NCI-H2196 (cell line): ENCODE results near the gene MAP3K19.

Source experiments
- DNase-seq: peaks from one replicate; lab custom pipeline; 2025; ENCODE audit not compliant: unreplicated experiment; lab: John Stamatoyannopoulos, UW

The MAP3K19 gene

GRCh38 chr2:134934641-134935040 is 112.6 kb downstream of the MAP3K19 start:
- DNase-seq: no peak

GRCh38 chr2:134934150-134934549 is 113.1 kb downstream of the MAP3K19 start:
- DNase-seq: no peak

GRCh38 chr2:134933732-134934131 is 113.5 kb downstream of the MAP3K19 start:
- no peak for DNase-seq

GRCh38 chr2:134932864-134933526 is 114.3 kb downstream of the MAP3K19 start:
- DNase-seq: no peak

- no peak for DNase-seq
These were observed 120.1 kb downstream of the MAP3K19 start for GRCh38 chr2:134927195-134927594.

GRCh38 chr2:134926231-134926931 is 120.9 kb downstream of the MAP3K19 start:
- no peak for DNase-seq

GRCh38 chr2:134924912-134925311 is 122.3 kb downstream of the MAP3K19 start:
- no peak for DNase-seq

GRCh38 chr2:134919341-134920210 is 127.7 kb downstream of the MAP3K19 start:
- peak; percentile 25 for DNase-seq

- peak; percentile 99 for DNase-seq
These were observed 128.5 kb downstream of the MAP3K19 start, which contains the start of gene CCNT2 for GRCh38 chr2:134918526-134919340. Gene CCNT2, plus strand, starts transcription at chr2:134918822. Its CDS starts 33 bp downstream, at chr2:134918855.

- peak; percentile 99 for DNase-seq
These were observed 129.2 kb downstream of the MAP3K19 start for GRCh38 chr2:134917888-134918525.

- DNase-seq: no peak
These were observed 129.8 kb downstream of the MAP3K19 start for GRCh38 chr2:134917360-134917865.
